GM12801 (cell line): ENCODE data around the gene ETV6.

ENCODE experiments used
- TF ChIP-seq, protein P1 (sequence below): IDR thresholded peaks from one replicate; pipeline ENCODE4 v1.5.1; 2011; ENCODE audit warnings: control low read depth; ENCODE audit not compliant: insufficient read length; ENCODE audit errors: extremely low read depth

The ETV6 gene

DNA sequence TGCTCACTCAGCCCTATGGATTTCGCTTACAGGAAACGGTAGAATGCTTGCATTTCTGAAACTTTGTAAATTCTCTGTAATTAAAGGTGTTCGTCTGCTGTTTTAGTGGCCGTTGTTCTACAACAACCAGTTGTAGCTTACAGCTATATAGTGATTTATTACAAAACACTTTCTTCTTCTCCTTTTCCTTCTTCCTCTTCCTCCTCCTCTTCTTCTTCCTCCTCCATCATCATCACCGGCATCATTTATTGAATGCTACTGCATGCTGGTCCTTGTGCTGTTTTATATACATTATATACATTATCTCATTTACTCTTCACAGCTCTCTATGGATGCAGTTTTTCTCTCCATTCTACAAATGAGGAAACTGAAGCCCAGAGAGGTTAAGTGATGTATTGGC, 6.4 kb downstream of the ETV6 start:
- TF ChIP-seq, protein P1, sequence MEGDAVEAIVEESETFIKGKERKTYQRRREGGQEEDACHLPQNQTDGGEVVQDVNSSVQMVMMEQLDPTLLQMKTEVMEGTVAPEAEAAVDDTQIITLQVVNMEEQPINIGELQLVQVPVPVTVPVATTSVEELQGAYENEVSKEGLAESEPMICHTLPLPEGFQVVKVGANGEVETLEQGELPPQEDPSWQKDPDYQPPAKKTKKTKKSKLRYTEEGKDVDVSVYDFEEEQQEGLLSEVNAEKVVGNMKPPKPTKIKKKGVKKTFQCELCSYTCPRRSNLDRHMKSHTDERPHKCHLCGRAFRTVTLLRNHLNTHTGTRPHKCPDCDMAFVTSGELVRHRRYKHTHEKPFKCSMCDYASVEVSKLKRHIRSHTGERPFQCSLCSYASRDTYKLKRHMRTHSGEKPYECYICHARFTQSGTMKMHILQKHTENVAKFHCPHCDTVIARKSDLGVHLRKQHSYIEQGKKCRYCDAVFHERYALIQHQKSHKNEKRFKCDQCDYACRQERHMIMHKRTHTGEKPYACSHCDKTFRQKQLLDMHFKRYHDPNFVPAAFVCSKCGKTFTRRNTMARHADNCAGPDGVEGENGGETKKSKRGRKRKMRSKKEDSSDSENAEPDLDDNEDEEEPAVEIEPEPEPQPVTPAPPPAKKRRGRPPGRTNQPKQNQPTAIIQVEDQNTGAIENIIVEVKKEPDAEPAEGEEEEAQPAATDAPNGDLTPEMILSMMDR, result no peak

DNA sequence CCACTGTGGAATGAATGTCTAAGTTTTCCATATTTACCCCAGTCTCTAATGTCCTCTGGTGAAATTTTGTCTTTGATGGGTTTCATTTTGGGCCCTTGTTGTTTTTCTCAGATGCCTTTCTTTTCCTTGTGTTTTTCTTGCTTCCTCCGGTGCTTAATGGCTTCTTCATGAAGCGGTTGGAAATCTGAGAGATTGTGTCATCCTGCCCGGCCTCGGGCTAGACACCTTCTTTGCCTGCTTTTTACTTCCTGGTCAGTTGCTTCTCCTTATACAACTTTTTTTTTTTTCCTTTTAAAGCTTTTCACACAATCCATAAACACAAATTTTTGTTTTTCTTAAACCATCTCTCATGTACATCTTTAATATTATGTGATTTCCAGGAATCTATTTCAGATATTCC, 7.1 kb downstream of the ETV6 start:
- TF ChIP-seq, protein P1, result no peak

DNA sequence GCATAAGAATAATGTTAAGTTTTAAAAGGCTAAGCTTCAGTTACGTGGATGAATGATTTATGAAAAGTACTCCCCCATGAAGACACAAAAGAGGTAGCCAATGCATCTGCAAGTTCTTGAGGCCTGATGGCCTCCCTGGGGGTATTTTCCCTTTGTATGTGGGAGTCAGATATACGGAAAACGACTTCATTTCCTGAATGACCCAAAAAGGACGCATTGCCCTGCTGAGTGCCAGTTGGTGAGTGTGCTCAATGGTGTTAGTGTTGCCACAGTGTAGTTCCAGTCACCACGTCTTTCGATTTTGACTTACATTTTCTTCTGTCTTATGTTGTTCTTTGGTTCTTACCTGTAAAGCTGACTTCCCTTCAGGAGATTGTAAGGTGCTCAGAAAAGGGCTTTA, 8.0 kb downstream of the ETV6 start:
- TF ChIP-seq, protein P1, result no peak

DNA sequence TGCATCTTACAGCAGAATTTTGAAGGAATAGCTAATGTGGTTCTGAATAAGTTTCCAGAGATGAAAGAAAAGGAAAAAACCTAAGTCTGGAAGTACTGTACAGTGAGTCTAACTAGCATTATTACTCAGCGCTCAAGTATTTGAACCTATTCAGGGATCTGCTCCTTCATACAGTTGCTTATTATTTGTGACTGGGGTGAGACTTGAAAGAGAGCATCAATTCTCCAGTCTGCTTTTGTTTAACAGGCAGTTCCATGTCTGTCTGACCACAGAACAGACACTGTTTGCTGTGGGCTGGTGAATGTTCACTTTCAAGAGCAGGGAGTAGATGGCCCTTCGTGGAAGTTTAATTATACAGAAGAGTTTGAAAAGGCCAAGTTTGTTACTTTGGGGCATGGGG, 9.3 kb downstream of the ETV6 start:
- TF ChIP-seq, protein P1, result no peak

DNA sequence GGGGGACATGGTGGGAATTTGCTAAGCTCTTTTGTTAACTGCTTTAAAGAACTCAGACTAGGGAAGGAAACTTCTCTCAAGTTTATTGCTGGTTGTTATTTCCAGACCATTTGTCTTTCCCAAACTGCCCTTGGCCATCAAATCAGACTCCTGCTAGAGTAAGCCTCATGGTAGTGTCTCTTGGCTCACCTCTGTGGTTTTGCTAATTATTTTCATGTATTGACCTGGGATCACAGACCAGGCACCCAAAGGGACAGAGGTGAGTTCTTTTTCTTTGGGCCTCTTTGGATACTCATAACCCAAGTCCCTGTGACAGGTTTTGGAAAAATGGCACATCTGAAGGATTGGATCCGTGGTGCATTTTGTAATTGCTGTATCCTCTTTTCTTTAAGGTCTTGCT, 11.2 kb downstream of the ETV6 start:
- TF ChIP-seq, protein P1, result no peak

DNA sequence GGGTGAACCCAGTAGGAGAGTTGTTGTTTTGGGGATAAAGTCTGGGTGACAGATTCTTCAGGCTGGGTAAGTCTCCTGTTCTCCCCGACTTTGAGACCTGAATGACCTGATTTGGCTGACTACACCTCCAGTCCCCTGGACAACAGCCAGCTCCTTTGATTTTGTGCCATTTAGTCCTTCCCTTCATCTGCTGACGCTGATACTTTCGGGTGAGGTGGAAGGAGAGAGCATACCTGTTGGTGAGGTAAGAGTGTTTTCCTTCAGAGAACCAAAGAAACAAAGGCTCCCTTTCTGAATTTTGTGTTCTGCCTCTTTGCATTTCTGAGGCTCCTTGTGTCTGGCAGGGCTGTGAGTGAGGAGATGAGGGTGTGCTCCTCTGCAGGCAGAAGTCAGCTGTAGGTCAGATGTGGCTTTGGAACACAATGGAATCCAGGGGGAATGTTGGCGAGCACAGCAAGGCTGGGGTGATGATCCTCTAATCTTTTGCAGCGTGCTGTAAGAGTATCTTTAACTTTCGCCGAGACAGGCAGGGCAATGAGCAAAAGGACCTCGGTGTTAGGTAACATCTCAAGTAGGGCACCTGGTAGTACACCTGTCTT, 12.1 kb downstream of the ETV6 start:
- TF ChIP-seq, protein P1, result no peak

DNA sequence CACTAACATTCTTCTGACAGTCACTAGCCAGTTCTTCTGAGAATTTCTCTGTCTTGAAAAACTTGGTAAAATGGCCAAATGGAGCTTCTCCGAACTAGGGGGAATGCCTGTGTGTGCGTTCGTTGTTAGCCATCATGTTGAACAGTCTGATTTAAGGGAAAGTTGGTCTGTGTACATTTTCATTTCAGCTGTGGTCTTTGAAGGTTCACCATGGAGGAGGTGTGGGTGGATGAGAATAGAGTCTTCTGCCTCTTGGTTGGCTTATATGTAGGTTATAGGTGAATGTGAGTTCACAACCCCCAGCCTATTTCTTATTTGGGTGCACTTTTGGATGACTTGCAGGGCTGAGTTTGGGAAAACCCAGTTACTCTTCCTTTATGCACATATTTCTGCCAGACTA, 12.9 kb downstream of the ETV6 start:
- TF ChIP-seq, protein P1, result no peak
